Liver (tissue), 9 donors: Measurements from ENCODE around the gene SPTLC2. TPM values are rescaled to one million over a fixed set of nuclear protein-coding genes. Genes with fewer than 3 reads are reported as not detected.
"Not testable (repeated sequence)": the region's sequence is repeated elsewhere in the genome, so short reads cannot be mapped to it uniquely, and the experiment has no call there.

Source experiments
- DNase-seq: peaks from one replicate; pipeline ENCODE4 v3.0.0-alpha.2; 2017; ENCODE audit warnings: low spot score
- H3K27ac ChIP-seq, 2 donors: one replicate each; pipeline ENCODE4 v1.7.0; 2013; ENCODE audit warnings: inconsistent platforms in 2 of 2, low read length in 2 of 2, control low read depth in 1 of 2, low read depth in 1 of 2, mild to moderate bottlenecking in 1 of 2
- H3K27me3 ChIP-seq, 4 donors: one replicate each; pipeline versions ENCODE4 v1.6.1 to v1.7.0; 2013; ENCODE audit warnings: low read length in 3 of 4, inconsistent platforms in 1 of 4, mild to moderate bottlenecking in 1 of 4, moderate library complexity in 1 of 4; ENCODE audit not compliant: control insufficient read depth in 4 of 4, insufficient read depth in 4 of 4
- H3K36me3 ChIP-seq, 4 donors: one replicate each; pipeline versions ENCODE4 v1.6.1 to v1.7.0; 2013; ENCODE audit warnings: low read length in 3 of 4, mild to moderate bottlenecking in 3 of 4, low read depth in 1 of 4, moderate library complexity in 1 of 4; ENCODE audit not compliant: control insufficient read depth in 4 of 4, insufficient read depth in 3 of 4
- H3K4me1 ChIP-seq, 4 donors: one replicate each; pipeline versions ENCODE4 v1.6.1 to v1.7.0; 2013; ENCODE audit warnings: low read length in 3 of 4, mild to moderate bottlenecking in 3 of 4, moderate library complexity in 1 of 4; ENCODE audit not compliant: control insufficient read depth in 4 of 4, insufficient read depth in 4 of 4
- H3K4me3 ChIP-seq, 3 donors: one replicate each; pipeline versions ENCODE4 v1.6.1 to v1.7.0; 2013; ENCODE audit warnings: low read length in 3 of 3, control low read depth in 1 of 3, low read depth in 1 of 3, mild to moderate bottlenecking in 1 of 3
- H3K9ac ChIP-seq, 2 donors: one replicate each; pipeline ENCODE4 v1.7.0; 2013; ENCODE audit warnings: low read length in 2 of 2, mild to moderate bottlenecking in 2 of 2, moderate library complexity in 2 of 2, control low read depth in 1 of 2, low read depth in 1 of 2
- H3K9me3 ChIP-seq, 4 donors: one replicate each; pipeline versions ENCODE4 v1.6.1 to v1.7.0; 2013; ENCODE audit warnings: low read length in 3 of 4; ENCODE audit not compliant: control insufficient read depth in 4 of 4
- ATF3 ChIP-seq: IDR thresholded peaks from 2 replicates; pipeline ENCODE4 v1.6.1; 2016; ENCODE audit warnings: antibody characterized with exemption
- CTCF ChIP-seq: fragments of 150-350 bp; IDR thresholded peaks from 2 replicates; pipeline ENCODE4 v1.5.1; 2017; ENCODE audit warnings: improper control_type of control experiment, low read depth, low read length; ENCODE audit not compliant: missing input control
- EGR1 ChIP-seq, 2 donors: IDR thresholded peaks; 2 replicates each; pipeline ENCODE4 v1.6.1; 2016 to 2018; ENCODE audit warnings: antibody characterized with exemption in 2 of 2, low read depth in 2 of 2
- FOXA1 ChIP-seq: IDR thresholded peaks from 2 replicates; pipeline ENCODE4 v1.6.1; 2016; ENCODE audit warnings: antibody characterized with exemption
- FOXA2 ChIP-seq: IDR thresholded peaks from 2 replicates; pipeline ENCODE4 v1.6.1; 2016; ENCODE audit warnings: antibody characterized with exemption
- GABPA ChIP-seq, 2 donors: IDR thresholded peaks in 1 of 2; conservative IDR thresholded peaks in 1 of 2; 2 replicates each; pipeline ENCODE4 v1.6.1; 2016; ENCODE audit warnings: antibody characterized with exemption in 2 of 2, mild to moderate bottlenecking in 1 of 2, moderate library complexity in 1 of 2
- HNF4A ChIP-seq, 2 donors: conservative IDR thresholded peaks; 2 replicates each; pipeline ENCODE4 v1.6.1; 2016; ENCODE audit warnings: antibody characterized with exemption in 2 of 2, mild to moderate bottlenecking in 2 of 2
- HNF4G ChIP-seq: IDR thresholded peaks from 2 replicates; pipeline ENCODE4 v1.6.1; 2016; ENCODE audit warnings: antibody characterized with exemption
- MAX ChIP-seq: IDR thresholded peaks from 2 replicates; pipeline ENCODE4 v1.6.1; 2016; ENCODE audit warnings: antibody characterized with exemption
- RAD21 ChIP-seq, 2 donors: IDR thresholded peaks; 2 replicates each; pipeline ENCODE4 v1.6.1; 2016; ENCODE audit warnings: antibody characterized with exemption in 2 of 2, mild to moderate bottlenecking in 2 of 2
- REST ChIP-seq: IDR thresholded peaks from 2 replicates; pipeline ENCODE4 v1.6.1; 2016; ENCODE audit warnings: antibody characterized with exemption, mild to moderate bottlenecking
- RXRA ChIP-seq, 2 donors: IDR thresholded peaks; 2 replicates each; pipeline ENCODE4 v1.6.1; 2017 to 2018; ENCODE audit warnings: antibody characterized with exemption in 2 of 2, mild to moderate bottlenecking in 1 of 2
- SP1 ChIP-seq: IDR thresholded peaks from 2 replicates; pipeline ENCODE4 v1.6.1; 2018; ENCODE audit warnings: antibody characterized with exemption, mild to moderate bottlenecking
- YY1 ChIP-seq: IDR thresholded peaks from 2 replicates; pipeline ENCODE4 v1.6.1; 2016; ENCODE audit warnings: antibody characterized with exemption, mild to moderate bottlenecking
- ZBTB33 ChIP-seq: IDR thresholded peaks from 2 replicates; pipeline ENCODE4 v1.6.1; 2016; ENCODE audit warnings: antibody characterized with exemption
- WGBS: extraction: QIAGEN DNeasy Blood & Tissue Kit; methylation state at CpG from one replicate; pipeline ENCODE4 v1.1.7; 2013; 5-methylcytosine and 5-hydroxymethylcytosine counted together
- polyA plus RNA-seq, 2 donors: library from polyadenylated mRNA; stranded (reverse) in 1 of 2; unstranded in 1 of 2; fragments of 200-250 nt in 1 of 2; fragments of >200 nt in 1 of 2; fragmentation: Nextera tagmentation in 1 of 2; extraction: Ambion mirVana in 1 of 2; gene quantifications; one replicate each; pipeline versions ENCODE4 v1.2.1 to v1.2.3, GENCODE V29; 2013 to 2015
- total RNA-seq, 2 donors: library from RNA; depleted of rRNA; stranded (reverse); fragments of >200 nt; gene quantifications; one replicate each; pipeline ENCODE4 v1.2.3, GENCODE V29; 2014
- donor health status: healthy.
- donor health status: healthy.
- donor health status: healthy.
- donor health status: healthy.
- donor health status: healthy.

The SPTLC2 gene
- total and polyA plus RNA-seq, 4 donors, result 3.9 to 19.2 (median 9.9) TPM

- Histone ChIP-seq H3K9ac (no peak overlapping the region), H3K4me1 (no peaks in the 10 kb centered on the region), H3K4me3 (no peak overlapping the region), H3K27ac (no peak overlapping the region), H3K27me3 (no peaks in the 10 kb centered on the region), H3K9me3 (no peaks in the 10 kb centered on the region), H3K36me3 (no peaks in the 10 kb centered on the region)
- WGBS, result 85% methylated on average over 2 of the region's 2 CpGs
- TF ChIP-seq HNF4A (conservative IDR thresholded peaks at IDR 0.05), result no peak
- TF ChIP-seq FOXA1, result no peak
- TF ChIP-seq GABPA (IDR thresholded peaks at IDR 0.05 in 1 of 2, conservative IDR thresholded peaks at IDR 0.05 in 1 of 2), result no peak
- TF ChIP-seq EGR1 (IDR thresholded peaks at IDR 0.05; ENCODE audit: low read depth in 2 of 2), result no peak
- no peak for TF ChIP-seq YY1
- no peak for TF ChIP-seq HNF4G
- no peak for TF ChIP-seq MAX
- TF ChIP-seq SP1, result no peak
- TF ChIP-seq FOXA2, result no peak
- TF ChIP-seq ZBTB33, result no peak
- no peak for TF ChIP-seq ATF3
- no peak for TF ChIP-seq CTCF
- TF ChIP-seq RXRA (IDR thresholded peaks at IDR 0.05), result no peak
- no peak for TF ChIP-seq REST
- no peak for TF ChIP-seq RAD21 (IDR thresholded peaks at IDR 0.05)
- no peak for DNase-seq
Measured at GRCh38 chr14:77529213-77529612, 87.2 kb downstream of the SPTLC2 start.

- DNase-seq, H3K36me3 ChIP-seq: not testable (repeated sequence)
- 82% methylated on average over 5 of the region's 5 CpGs for WGBS
Measured at GRCh38 chr14:77528701-77529100, 87.7 kb downstream of the SPTLC2 start.

More at GRCh38 chr14:77528701-77529100, 87.7 kb downstream of the SPTLC2 start:
- H3K27me3 ChIP-seq, H3K4me3 ChIP-seq, H3K9ac ChIP-seq, H3K4me1 ChIP-seq, H3K9me3 ChIP-seq, H3K27ac ChIP-seq: not testable (repeated sequence)
